ENCODE data around the gene SFXN2.

The SFXN2 gene

GRCh38 chr10:102782673-102783551, 68.5 kb downstream of the SFXN2 start:
- Histone ChIP-seq H3K27ac (peak overlapping the region; percentile 31 to 95 (median 81)), H3K4me3 (no peak overlapping the region)

DNA sequence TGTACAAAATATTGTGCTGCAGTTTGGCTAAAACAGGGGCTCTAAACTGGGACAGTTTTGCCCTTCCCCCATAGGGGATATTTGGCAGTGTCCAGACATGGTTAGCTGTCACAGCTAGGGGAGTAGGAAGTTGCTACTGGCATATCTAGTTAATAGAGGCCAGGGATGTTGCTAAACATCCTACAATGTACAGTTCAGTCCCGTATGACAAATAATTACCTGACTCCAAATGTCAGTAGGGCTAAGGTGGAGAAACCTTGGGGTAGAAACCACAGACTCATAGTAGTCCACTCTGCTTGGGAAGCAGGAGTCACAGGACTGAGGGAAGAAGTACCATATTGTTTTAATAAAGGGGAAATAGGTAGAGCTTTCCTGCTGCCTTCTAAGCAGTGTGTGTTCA, 69.1 kb downstream of the SFXN2 start:
- H3K4me3 ChIP-seq = no peak overlapping the region
- H3K27ac ChIP-seq = peak overlapping the region; percentile 31 to 95 (median 81)

DNA sequence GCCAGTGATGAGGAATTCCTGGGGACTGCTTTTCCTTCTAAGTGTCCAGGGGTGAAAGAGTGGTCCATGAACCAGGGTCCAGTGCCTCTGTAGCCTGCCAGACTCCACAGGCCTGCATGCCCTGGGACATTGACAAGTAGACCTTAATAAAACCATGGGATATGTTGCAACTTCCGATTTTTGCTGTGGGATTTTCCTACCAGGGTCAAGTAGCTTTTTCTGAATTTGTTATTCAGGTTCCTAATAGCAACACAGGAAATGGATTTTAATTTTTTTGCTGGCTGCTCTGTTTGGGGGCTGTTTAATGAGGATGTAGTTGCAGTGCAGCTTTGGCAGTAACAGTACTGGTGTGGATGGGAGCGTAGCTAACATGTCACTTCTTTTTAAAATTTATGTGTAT, 71.4 kb downstream of the SFXN2 start:
- Histone ChIP-seq H3K4me3 (no peak overlapping the region), H3K27ac (peak overlapping the region in 18 of 21 experiments; percentile 3 to 95 (median 62))

- H3K27ac ChIP-seq = peak overlapping the region in 14 of 21 experiments; percentile 14 to 76 (median 36)
Observed at GRCh38 chr10:102791754-102792395, 77.4 kb downstream of the SFXN2 start.

More at GRCh38 chr10:102791754-102792395, 77.4 kb downstream of the SFXN2 start:
- H3K4me3 ChIP-seq = no peak overlapping the region
